Measurements from ENCODE around the gene GRAMD2B. TPM values are rescaled to one million over a fixed set of nuclear protein-coding genes. Genes with fewer than 3 reads are reported as not detected.

Gene GRAMD2B
- total RNA-seq, 1 donor from 2014 or later, result 18.3 TPM

- Mint-ChIP-seq H3K9me3 (no peaks in the 10 kb centered on the region), H3K4me1 (ENCODE audit: unreplicated experiment) (peaks cover 14% of the 10 kb centered on the region), H3K27ac (peak overlapping the region; percentile 32), H3K4me3 (no peak overlapping the region), H3K36me3 (no peaks in the 10 kb centered on the region), H3K27me3 (no peaks in the 10 kb centered on the region)
- no peak for DNase-seq (ENCODE audit: extremely low spot score, unreplicated experiment)
- TF ChIP-seq, protein P1, sequence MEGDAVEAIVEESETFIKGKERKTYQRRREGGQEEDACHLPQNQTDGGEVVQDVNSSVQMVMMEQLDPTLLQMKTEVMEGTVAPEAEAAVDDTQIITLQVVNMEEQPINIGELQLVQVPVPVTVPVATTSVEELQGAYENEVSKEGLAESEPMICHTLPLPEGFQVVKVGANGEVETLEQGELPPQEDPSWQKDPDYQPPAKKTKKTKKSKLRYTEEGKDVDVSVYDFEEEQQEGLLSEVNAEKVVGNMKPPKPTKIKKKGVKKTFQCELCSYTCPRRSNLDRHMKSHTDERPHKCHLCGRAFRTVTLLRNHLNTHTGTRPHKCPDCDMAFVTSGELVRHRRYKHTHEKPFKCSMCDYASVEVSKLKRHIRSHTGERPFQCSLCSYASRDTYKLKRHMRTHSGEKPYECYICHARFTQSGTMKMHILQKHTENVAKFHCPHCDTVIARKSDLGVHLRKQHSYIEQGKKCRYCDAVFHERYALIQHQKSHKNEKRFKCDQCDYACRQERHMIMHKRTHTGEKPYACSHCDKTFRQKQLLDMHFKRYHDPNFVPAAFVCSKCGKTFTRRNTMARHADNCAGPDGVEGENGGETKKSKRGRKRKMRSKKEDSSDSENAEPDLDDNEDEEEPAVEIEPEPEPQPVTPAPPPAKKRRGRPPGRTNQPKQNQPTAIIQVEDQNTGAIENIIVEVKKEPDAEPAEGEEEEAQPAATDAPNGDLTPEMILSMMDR (conservative IDR thresholded peaks at IDR 0.05), result no peak
These were observed 108.4 kb downstream of the GRAMD2B start for GRCh38 chr5:126531543-126532120.

DNA sequence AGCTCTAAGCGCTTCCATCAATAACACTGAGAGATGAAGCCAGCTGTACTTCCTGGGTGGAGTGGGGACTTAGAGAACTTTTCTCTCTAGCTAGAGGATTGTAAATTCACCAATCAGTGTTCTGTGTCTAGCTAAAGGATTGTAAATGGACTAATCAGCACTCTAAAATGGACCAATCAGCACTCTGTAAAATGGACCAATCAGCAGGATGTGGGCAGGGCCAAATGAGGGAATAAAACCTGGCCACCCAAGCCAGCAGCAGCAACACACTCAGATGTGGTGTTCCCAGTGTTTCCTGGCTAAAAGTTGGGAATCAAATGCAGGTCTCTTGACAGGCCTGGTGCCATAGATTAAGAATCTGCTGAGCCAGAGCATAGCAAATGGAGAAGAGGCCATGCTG, 111.3 kb downstream of the GRAMD2B start:
- TF ChIP-seq, protein P1 (conservative IDR thresholded peaks at IDR 0.05), result no peak
- DNase-seq (ENCODE audit: extremely low spot score, unreplicated experiment), result no peak
- Mint-ChIP-seq H3K27ac (no peak overlapping the region), H3K4me3 (no peak overlapping the region), H3K9me3 (no peaks in the 10 kb centered on the region), H3K27me3 (no peaks in the 10 kb centered on the region), H3K4me1 (ENCODE audit: unreplicated experiment) (peaks cover 32% of the 10 kb centered on the region), H3K36me3 (peaks cover 4% of the 10 kb centered on the region)

DNA sequence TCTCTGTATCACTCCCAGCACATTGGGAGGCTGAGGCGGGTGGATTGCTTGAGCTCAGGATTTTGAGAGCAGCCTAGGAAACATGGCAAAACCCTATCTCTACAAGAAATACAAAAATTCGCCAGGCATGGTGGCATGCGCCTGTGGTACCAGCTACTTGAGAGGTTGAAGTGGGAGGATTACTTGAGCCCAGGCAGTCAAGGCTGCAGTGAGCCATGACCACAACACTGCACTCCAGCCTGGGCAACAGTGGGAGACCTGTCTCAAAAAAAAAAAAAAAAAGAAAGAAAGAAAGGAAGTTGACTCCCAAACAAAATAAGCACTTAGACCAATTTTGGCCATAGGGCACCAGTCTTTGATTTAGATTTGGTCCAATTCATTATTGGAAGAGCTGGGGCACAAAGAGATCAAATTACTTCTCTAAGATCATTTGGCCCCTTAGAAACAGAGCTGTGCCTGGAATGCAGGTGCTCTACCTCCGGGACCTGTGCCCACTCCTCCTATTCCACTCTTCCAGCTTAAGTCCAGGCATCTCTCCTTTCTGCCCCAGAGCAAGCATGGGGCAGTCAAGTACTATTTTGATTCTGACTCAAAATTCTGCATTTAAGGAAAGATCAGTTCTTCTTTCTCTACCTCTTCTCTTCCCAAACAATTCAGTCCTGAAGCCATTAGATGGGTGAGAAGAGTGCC, 112.8 kb downstream of the GRAMD2B start:
- Mint-ChIP-seq H3K9me3 (no peaks in the 10 kb centered on the region), H3K4me3 (no peak overlapping the region), H3K36me3 (peaks cover 4% of the 10 kb centered on the region), H3K27ac (no peak overlapping the region), H3K27me3 (no peaks in the 10 kb centered on the region), H3K4me1 (ENCODE audit: unreplicated experiment) (peaks cover 35% of the 10 kb centered on the region)
- TF ChIP-seq, protein P1 (conservative IDR thresholded peaks at IDR 0.05), result no peak
- no peak for DNase-seq (ENCODE audit: extremely low spot score, unreplicated experiment)

DNA sequence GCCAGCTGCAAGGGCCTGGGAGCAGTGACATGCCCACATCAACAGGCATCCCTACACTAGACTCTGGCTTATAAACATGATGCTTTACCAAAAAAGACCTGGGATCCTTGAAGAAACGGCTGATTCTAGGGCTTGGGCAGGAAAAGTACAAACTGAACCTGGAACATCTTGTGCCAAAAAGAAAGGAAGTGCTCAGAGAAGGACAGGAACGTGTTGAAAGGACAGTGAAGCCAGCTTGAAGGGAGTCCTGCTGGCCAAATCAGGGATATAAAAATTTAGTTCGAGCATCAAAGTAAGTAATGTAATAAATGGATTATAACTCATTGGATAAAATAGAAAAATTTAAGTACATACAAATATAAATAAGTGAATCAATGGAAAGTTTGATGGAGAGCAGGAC, 113.7 kb downstream of the GRAMD2B start:
- Mint-ChIP-seq H3K4me1 (ENCODE audit: unreplicated experiment) (peaks cover 27% of the 10 kb centered on the region), H3K27ac (no peak overlapping the region), H3K36me3 (peaks cover 4% of the 10 kb centered on the region), H3K27me3 (no peaks in the 10 kb centered on the region), H3K4me3 (no peak overlapping the region), H3K9me3 (no peaks in the 10 kb centered on the region)
- no peak for DNase-seq (ENCODE audit: extremely low spot score, unreplicated experiment)
- TF ChIP-seq, protein P1 (conservative IDR thresholded peaks at IDR 0.05), result peak; percentile 57

DNA sequence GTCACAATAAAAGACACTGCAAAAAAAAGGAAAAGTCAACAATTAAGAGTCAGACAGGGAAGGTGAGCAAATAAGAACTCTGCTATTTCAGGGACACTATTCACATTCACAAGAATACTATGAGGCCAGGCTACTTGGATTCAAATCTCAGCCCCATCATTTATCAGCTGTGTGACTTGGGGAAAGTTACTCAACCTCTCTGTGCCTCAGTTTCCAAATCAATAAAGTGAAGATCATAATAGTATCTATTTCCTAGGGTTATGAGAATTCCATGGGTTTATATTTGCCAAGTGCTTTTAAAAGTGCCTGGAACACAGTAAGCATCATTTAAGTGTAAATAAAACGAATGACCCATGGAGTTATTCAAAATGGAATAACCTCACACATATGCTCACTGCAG, 115.4 kb downstream of the GRAMD2B start:
- TF ChIP-seq, protein P1 (conservative IDR thresholded peaks at IDR 0.05), result no peak
- Mint-ChIP-seq H3K27me3 (no peaks in the 10 kb centered on the region), H3K36me3 (peaks cover 4% of the 10 kb centered on the region), H3K4me1 (ENCODE audit: unreplicated experiment) (peaks cover 25% of the 10 kb centered on the region), H3K4me3 (no peak overlapping the region), H3K9me3 (no peaks in the 10 kb centered on the region), H3K27ac (no peak overlapping the region)
- no peak for DNase-seq (ENCODE audit: extremely low spot score, unreplicated experiment)
